ENCODE data around the gene PIK3R3.
"Not testable (repeated sequence)": the region's sequence is repeated elsewhere in the genome, so short reads cannot be mapped to it uniquely, and the experiment has no call there.

The PIK3R3 gene

GRCh38 chr1:46114925-46115603 lies 17.4 kb downstream of the PIK3R3 start:
- DNase-seq: no peak
- intact Hi-C loops (cut with DNase I): no loop called here

GRCh38 chr1:46113948-46114347 lies 18.5 kb downstream of the PIK3R3 start:
- no peak for DNase-seq
- intact Hi-C loops (cut with DNase I): no loop called here

GRCh38 chr1:46112108-46112507 lies 20.3 kb downstream of the PIK3R3 start:
- DNase-seq: no peak
- intact Hi-C loops (cut with DNase I): no loop called here

GRCh38 chr1:46110521-46110920 lies 21.9 kb downstream of the PIK3R3 start:
- DNase-seq: no peak
- intact Hi-C loops (cut with DNase I): no loop called here

- intact Hi-C loops (cut with DNase I): no loop called here
- no peak for DNase-seq
These were observed 29.5 kb downstream of the PIK3R3 start for GRCh38 chr1:46102769-46103476.

GRCh38 chr1:46099215-46099614 lies 33.2 kb downstream of the PIK3R3 start:
- intact Hi-C loops (cut with DNase I): no loop called here
- no peak for DNase-seq

GRCh38 chr1:46098027-46098712 lies 34.3 kb downstream of the PIK3R3 start:
- intact Hi-C loops (cut with DNase I): no loop called here
- no peak for DNase-seq

- intact Hi-C loops (cut with DNase I): no loop called here
These were observed 35.3 kb downstream of the PIK3R3 start for GRCh38 chr1:46097149-46097472.

GRCh38 chr1:46096269-46097148 lies 35.9 kb downstream of the PIK3R3 start:
- intact Hi-C loops (cut with DNase I): no loop called here
- DNase-seq: no peak

More at GRCh38 chr1:46097149-46097472, 35.3 kb downstream of the PIK3R3 start:
- DNase-seq: no peak

- DNase-seq; intact Hi-C loops (cut with DNase I): not testable (repeated sequence)
These were observed 37.3 kb downstream of the PIK3R3 start for GRCh38 chr1:46095110-46095509.

GRCh38 chr1:46094471-46095005 lies 37.9 kb downstream of the PIK3R3 start:
- intact Hi-C loops (cut with DNase I): no loop called here
- DNase-seq: no peak

- DNase-seq; intact Hi-C loops (cut with DNase I): not testable (repeated sequence)
These were observed 38.6 kb downstream of the PIK3R3 start for GRCh38 chr1:46093832-46094231.

GRCh38 chr1:46087891-46088290 lies 44.5 kb downstream of the PIK3R3 start:
- no peak for DNase-seq
- intact Hi-C loops (cut with DNase I): no loop called here

- DNase-seq: no peak
- intact Hi-C loops (cut with DNase I): no loop called here
These were observed 45.9 kb downstream of the PIK3R3 start for GRCh38 chr1:46086576-46086975.

GRCh38 chr1:46084553-46085451 lies 47.6 kb downstream of the PIK3R3 start:
- intact Hi-C loops (cut with DNase I): no loop called here
- no peak for DNase-seq

GRCh38 chr1:46083579-46083978 lies 48.9 kb downstream of the PIK3R3 start:
- no peak for DNase-seq
- intact Hi-C loops (cut with DNase I): no loop called here

- DNase-seq: no peak
- intact Hi-C loops (cut with DNase I): no loop called here
These were observed 50.8 kb downstream of the PIK3R3 start for GRCh38 chr1:46081619-46082018.

- intact Hi-C loops (cut with DNase I): no loop called here
- no peak for DNase-seq
These were observed 51.2 kb downstream of the PIK3R3 start for GRCh38 chr1:46081206-46081605.

- intact Hi-C loops (cut with DNase I): no loop called here
These were observed 52.2 kb downstream of the PIK3R3 start for GRCh38 chr1:46080257-46080656.

GRCh38 chr1:46077644-46078043 lies 54.8 kb downstream of the PIK3R3 start:
- intact Hi-C loops (cut with DNase I): no loop called here
- no peak for DNase-seq

More at GRCh38 chr1:46080257-46080656, 52.2 kb downstream of the PIK3R3 start:
- DNase-seq: no peak
